ENCODE measurements around the gene TAS2R19.

The TAS2R19 gene

DNA sequence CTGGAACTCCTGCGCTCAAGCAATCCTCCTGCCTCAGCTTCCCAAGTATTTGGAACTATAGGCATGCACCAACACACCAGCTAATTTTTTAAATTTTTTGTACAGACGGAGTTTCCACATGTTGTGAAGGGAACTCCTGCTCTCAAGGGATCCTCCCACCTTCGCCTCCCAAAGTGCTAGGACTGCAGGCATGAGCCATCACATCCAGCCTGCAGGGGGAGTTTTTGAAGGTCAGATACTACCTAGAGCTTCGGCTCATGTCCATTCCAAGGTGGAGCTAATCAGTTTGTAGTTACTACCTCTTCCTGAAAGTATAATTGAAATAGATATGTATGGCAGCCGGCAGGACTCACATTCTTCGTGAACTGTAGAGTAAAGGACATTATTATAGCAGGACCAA is 3.7 kb upstream of the TAS2R19 start:
- H3K4me3 ChIP-seq (replicated peaks in 1 of 2; ENCODE audit: low read depth in 2 of 2, low read length in 2 of 2): no peak overlapping the region
- no peak for DNase-seq (ENCODE audit: low read depth in 2 of 2)
- TF ChIP-seq, protein P1, sequence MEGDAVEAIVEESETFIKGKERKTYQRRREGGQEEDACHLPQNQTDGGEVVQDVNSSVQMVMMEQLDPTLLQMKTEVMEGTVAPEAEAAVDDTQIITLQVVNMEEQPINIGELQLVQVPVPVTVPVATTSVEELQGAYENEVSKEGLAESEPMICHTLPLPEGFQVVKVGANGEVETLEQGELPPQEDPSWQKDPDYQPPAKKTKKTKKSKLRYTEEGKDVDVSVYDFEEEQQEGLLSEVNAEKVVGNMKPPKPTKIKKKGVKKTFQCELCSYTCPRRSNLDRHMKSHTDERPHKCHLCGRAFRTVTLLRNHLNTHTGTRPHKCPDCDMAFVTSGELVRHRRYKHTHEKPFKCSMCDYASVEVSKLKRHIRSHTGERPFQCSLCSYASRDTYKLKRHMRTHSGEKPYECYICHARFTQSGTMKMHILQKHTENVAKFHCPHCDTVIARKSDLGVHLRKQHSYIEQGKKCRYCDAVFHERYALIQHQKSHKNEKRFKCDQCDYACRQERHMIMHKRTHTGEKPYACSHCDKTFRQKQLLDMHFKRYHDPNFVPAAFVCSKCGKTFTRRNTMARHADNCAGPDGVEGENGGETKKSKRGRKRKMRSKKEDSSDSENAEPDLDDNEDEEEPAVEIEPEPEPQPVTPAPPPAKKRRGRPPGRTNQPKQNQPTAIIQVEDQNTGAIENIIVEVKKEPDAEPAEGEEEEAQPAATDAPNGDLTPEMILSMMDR (IDR thresholded peaks at IDR 0.05; ENCODE audit: low read depth, low read length): peak; percentile 32

DNA sequence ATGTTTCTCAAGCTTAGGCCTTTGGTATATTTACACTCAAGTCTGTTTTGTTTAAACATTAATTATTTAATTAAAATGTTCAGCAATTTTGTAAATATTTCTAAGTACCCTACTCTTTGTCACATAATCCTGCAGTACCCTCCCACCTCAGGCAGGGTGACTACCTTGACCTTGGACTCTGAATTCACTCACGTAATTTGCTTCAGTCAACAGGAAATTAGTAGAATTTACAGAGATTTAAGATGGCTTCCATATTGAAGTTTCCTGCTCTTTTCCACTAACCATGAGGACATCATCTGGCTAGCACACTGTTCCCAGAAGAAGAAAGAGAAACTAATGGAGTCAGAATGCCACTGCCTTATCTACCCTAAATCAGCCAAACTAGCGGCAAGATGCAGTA is 967 bp upstream of the TAS2R19 start:
- no peak overlapping the region for H3K4me3 ChIP-seq (replicated peaks in 1 of 2; ENCODE audit: low read depth in 2 of 2, low read length in 2 of 2)
- no peak for DNase-seq (ENCODE audit: low read depth in 2 of 2)
- TF ChIP-seq, protein P1 (IDR thresholded peaks at IDR 0.05; ENCODE audit: low read depth, low read length): no peak

DNA sequence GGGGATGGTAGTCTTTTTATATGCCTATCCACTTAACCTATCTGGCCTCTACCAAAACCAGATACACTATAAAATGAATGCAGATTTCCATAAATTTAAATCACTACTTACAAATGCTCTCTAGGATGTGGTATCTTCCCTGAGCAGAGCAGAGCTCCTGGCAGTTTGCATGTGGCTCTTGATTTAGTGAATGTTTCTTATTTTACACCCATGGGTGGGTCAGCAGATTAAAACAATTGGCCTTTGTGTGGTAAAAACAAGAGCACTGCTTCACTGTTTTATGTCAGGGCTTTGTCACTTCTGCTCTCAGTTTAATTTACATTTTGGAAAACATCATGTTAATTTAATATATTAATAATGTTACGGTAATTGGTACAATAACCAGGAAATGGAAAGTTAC is 5.5 kb downstream of the TAS2R19 start:
- TF ChIP-seq, protein P1 (IDR thresholded peaks at IDR 0.05; ENCODE audit: low read depth, low read length): no peak
- DNase-seq (ENCODE audit: low read depth in 2 of 2): no peak
- no peak overlapping the region for H3K4me3 ChIP-seq (replicated peaks in 1 of 2; ENCODE audit: low read depth in 2 of 2, low read length in 2 of 2)

DNA sequence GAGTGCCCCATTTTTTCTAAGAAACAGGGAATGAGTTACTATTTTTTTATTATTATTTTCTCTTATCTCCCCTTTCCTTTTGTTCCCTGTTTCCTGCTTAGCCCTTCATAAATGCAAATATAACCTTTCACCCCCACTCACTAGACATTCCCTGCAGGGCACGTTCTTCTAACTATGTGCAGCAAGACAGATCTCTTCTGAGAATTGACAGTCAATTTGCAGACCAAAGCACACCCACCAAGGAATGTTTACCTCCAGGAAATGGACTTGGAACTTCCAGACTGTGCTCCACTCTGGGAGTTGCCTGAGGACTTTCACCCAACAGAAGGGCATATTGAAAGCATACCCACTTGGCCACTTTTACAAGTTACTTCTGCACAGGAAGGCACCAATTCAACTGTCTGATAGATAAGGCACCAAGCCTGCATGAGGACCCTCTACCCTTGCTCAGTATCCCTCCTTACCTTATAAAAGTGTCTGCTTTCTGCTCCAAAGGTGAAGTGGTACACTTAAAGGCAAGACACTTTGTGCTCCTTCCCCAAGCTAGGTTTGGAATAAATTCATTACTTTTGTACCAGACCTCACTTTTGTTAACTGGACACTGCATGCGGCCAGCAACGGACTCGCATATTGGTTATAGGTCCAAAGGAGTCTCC is 6.5 kb downstream of the TAS2R19 start:
- H3K4me3 ChIP-seq (replicated peaks in 1 of 2; ENCODE audit: low read depth in 2 of 2, low read length in 2 of 2): no peak overlapping the region
- TF ChIP-seq, protein P1 (IDR thresholded peaks at IDR 0.05; ENCODE audit: low read depth, low read length): no peak
- DNase-seq (ENCODE audit: low read depth in 2 of 2): peak in 1 of 2 donors; percentile 10

DNA sequence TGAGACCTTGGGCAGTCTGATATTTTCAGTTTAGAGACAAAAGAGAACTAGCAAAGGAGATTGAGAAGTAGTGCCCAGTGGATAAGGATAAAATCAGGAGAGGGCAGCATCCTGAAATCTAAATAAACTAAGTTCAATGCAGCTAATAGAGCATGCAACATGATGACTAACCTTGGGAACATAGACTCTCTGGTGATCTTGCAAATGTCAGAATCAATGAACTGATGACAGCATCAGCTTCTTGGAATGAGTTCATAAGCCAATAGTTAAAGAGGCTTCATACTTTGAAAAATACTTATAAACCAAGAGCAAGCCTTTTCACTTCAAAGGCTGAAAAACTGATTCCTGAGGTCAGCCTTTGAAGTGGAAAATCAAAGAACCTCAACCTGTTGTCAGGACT is 8.2 kb downstream of the TAS2R19 start:
- no peak overlapping the region for H3K4me3 ChIP-seq (replicated peaks in 1 of 2; ENCODE audit: low read depth in 2 of 2, low read length in 2 of 2)
- TF ChIP-seq, protein P1 (IDR thresholded peaks at IDR 0.05; ENCODE audit: low read depth, low read length): no peak
- DNase-seq (ENCODE audit: low read depth in 2 of 2): peak in 1 of 2 donors; percentile 11

DNA sequence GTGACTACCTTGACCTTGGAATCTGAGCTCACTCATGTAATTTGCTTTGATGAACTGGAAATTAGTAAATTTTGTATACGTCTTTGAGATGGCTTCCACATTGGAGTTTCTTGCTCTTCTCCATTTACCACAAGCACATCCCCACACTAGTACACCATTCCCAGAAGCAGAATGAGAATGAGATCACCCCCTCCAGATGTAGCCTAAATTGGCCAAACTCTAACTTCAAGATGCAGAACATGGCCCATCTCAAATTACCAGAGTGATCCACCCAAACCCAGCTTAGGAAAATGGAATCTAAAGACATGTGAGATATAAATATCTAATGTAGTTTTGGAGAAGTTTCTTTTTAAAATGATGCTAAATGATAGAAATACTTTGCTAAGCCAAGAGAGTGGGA is 14.8 kb downstream of the TAS2R19 start:
- TF ChIP-seq, protein P1 (IDR thresholded peaks at IDR 0.05; ENCODE audit: low read depth, low read length): no peak
- DNase-seq (ENCODE audit: low read depth in 2 of 2): no peak
- H3K4me3 ChIP-seq (replicated peaks in 1 of 2; ENCODE audit: low read depth in 2 of 2, low read length in 2 of 2): no peak overlapping the region

DNA sequence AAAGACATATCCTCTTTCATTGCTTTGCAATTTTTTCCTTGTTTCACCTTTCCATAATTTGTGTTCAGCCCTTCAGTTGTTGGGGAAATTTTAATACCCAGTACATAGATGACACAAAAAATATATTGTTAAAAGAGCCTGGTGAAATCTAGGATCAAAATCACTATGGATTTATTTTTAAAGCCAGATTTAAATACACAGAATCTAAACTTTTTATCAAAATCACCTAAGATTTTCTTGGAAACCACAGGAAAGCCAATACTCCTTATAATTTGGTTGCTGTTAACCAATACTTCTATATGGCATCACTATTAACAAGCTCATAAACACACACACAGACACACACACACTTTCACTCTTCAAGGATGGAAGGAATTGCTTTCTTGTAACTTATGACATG is 24.2 kb downstream of the TAS2R19 start, which contains the start of gene TAS2R20:
TSS of gene TAS2R20 (minus strand) at position 101 of the 400 bp plus-strand sequence. CDS start 429 bp downstream, outside the sequence.
- TF ChIP-seq, protein P1 (IDR thresholded peaks at IDR 0.05; ENCODE audit: low read depth, low read length): no peak
- no peak for DNase-seq (ENCODE audit: low read depth in 2 of 2)
- no peak within 1 kb of the TSS for H3K4me3 ChIP-seq (replicated peaks in 1 of 2; ENCODE audit: low read depth in 2 of 2, low read length in 2 of 2)

All from cardiac fibroblast (primary cell).